ENCODE results near the gene B9D1.

The B9D1 gene

DNA sequence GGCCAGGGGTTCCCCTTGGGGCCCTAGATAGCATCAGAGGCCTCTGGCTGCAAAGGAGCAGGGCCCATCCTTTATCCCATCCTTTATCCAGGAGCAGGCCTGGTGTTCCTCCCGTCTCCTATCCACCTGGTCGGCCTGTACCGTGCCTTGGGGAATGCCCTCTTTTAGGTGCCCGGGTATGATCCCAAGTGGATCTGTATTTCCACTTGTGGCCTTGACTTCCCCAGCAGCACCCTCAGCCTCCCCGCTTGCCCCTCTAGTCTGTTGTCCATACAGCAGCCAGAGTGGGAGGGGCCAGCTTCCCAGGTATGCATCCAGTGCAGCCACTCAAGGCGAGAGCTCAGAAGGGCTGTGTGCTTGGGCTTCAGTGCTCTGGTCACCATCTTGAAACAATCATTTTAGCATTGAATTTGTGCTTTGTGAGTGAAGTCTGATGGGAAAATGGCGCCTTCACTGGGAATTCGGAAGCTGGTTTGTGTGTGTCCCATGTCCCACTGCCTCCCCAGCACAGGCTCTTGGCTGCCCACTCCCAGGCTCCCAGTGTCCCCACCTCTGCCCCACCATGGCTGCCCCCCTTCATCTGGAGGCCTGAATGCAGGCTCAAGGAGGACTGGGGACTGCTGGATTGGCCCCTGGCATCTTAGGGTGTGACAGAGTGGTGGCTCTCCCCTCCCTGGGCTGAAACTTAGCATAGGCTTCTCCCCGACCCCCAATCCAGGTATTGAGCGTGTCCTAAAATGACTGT lies 45.2 kb upstream of the B9D1 start:
- Histone ChIP-seq H3K27me3 (ENCODE audit: low read depth, low read length) (no peaks in the 10 kb centered on the region), H3K4me3 (ENCODE audit: low read length) (no peak overlapping the region), H3K4me2 (ENCODE audit: low read length) (no peak overlapping the region), H2AFZ (ENCODE audit: low read depth, low read length) (no peak overlapping the region), H3K9ac (ENCODE audit: low read length) (no peak overlapping the region), H3K9me3 (ENCODE audit: insufficient read depth, low read length) (no peaks in the 10 kb centered on the region), H4K20me1 (ENCODE audit: insufficient read depth, low read length) (no peaks in the 10 kb centered on the region), H3K27ac (ENCODE audit: low read length) (no peak overlapping the region), H3K79me2 (ENCODE audit: low read length) (no peaks in the 10 kb centered on the region), H3K36me3 (replicated peaks; ENCODE audit: low read depth, low read length) (no peaks in the 10 kb centered on the region), H3K4me1 (ENCODE audit: low read length) (no peaks in the 10 kb centered on the region)
- TF ChIP-seq, protein P1, sequence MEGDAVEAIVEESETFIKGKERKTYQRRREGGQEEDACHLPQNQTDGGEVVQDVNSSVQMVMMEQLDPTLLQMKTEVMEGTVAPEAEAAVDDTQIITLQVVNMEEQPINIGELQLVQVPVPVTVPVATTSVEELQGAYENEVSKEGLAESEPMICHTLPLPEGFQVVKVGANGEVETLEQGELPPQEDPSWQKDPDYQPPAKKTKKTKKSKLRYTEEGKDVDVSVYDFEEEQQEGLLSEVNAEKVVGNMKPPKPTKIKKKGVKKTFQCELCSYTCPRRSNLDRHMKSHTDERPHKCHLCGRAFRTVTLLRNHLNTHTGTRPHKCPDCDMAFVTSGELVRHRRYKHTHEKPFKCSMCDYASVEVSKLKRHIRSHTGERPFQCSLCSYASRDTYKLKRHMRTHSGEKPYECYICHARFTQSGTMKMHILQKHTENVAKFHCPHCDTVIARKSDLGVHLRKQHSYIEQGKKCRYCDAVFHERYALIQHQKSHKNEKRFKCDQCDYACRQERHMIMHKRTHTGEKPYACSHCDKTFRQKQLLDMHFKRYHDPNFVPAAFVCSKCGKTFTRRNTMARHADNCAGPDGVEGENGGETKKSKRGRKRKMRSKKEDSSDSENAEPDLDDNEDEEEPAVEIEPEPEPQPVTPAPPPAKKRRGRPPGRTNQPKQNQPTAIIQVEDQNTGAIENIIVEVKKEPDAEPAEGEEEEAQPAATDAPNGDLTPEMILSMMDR (IDR thresholded peaks at IDR 0.05; ENCODE audit: low read depth, low read length) = no peak
- no peak for TF ChIP-seq EZH2phosphoT487 (IDR thresholded peaks at IDR 0.05; ENCODE audit: low read depth)

DNA sequence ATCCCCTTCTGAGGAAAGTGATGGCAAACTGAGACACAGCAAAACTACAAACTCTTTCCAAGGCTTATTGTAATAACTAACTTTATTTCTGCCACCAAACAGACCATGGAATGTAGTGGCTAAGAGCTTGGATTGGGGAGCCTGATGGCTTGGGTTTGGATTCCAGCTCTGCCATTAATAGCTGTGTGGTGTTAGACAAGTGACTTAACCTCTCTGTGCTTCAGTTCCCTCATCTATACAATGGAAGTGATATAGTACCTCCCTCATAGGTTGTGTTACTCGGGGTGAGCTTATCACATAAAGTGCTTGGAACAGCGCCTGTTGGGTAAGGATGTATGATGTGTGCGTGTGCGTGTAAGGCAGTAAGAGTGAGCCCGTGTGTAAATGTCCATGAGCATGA lies 42.6 kb upstream of the B9D1 start:
- H3K79me2 ChIP-seq (ENCODE audit: low read length) = no peaks in the 10 kb centered on the region
- H3K9me3 ChIP-seq (ENCODE audit: insufficient read depth, low read length) = no peaks in the 10 kb centered on the region
- no peak overlapping the region for H3K4me3 ChIP-seq (ENCODE audit: low read length)
- H3K36me3 ChIP-seq (replicated peaks; ENCODE audit: low read depth, low read length) = no peaks in the 10 kb centered on the region
- H2AFZ ChIP-seq (ENCODE audit: low read depth, low read length) = no peak overlapping the region
- H3K9ac ChIP-seq (ENCODE audit: low read length) = no peak overlapping the region
- H3K27me3 ChIP-seq (ENCODE audit: low read depth, low read length) = no peaks in the 10 kb centered on the region
- H3K4me1 ChIP-seq (ENCODE audit: low read length) = no peaks in the 10 kb centered on the region
- H4K20me1 ChIP-seq (ENCODE audit: insufficient read depth, low read length) = no peaks in the 10 kb centered on the region
- H3K4me2 ChIP-seq (ENCODE audit: low read length) = no peak overlapping the region
- no peak for TF ChIP-seq EZH2phosphoT487 (IDR thresholded peaks at IDR 0.05; ENCODE audit: low read depth)
- TF ChIP-seq, protein P1 (IDR thresholded peaks at IDR 0.05; ENCODE audit: low read depth, low read length) = no peak
- no peak overlapping the region for H3K27ac ChIP-seq (ENCODE audit: low read length)

- Histone ChIP-seq H3K4me1 (ENCODE audit: low read length) (no peaks in the 10 kb centered on the region), H3K27me3 (ENCODE audit: low read depth, low read length) (no peaks in the 10 kb centered on the region), H3K36me3 (replicated peaks; ENCODE audit: low read depth, low read length) (no peaks in the 10 kb centered on the region), H3K79me2 (ENCODE audit: low read length) (no peaks in the 10 kb centered on the region), H4K20me1 (ENCODE audit: insufficient read depth, low read length) (no peaks in the 10 kb centered on the region), H3K9me3 (ENCODE audit: insufficient read depth, low read length) (no peaks in the 10 kb centered on the region), H3K9ac (ENCODE audit: low read length) (no peak overlapping the region), H3K4me3 (ENCODE audit: low read length) (no peak overlapping the region), H2AFZ (ENCODE audit: low read depth, low read length) (no peak overlapping the region), H3K4me2 (ENCODE audit: low read length) (no peak overlapping the region), H3K27ac (ENCODE audit: low read length) (no peak overlapping the region)
- no peak for TF ChIP-seq EZH2phosphoT487 (IDR thresholded peaks at IDR 0.05; ENCODE audit: low read depth)
- TF ChIP-seq, protein P1 (IDR thresholded peaks at IDR 0.05; ENCODE audit: low read depth, low read length) = no peak
Measured at GRCh38 chr17:19404264-19404663, 41.7 kb upstream of the B9D1 start.

DNA sequence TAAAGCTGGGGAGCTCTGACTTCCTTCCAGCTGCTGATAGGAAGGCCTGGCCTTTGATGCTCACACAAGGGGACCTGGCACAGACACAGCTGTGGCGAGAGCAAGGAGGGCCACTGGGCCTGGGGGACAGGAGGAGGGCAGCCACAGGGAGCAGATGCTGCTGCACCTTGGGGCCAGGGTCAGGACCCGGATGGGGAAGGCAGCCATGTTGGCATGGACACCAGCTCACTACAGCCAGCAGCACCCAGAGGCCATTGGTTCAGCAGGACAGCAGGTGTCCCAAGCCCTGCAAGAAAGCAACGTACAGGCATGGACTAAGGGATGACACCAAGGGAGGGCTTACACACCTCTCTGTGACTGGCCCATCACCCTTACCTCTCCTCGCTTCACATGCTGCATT lies 40.5 kb upstream of the B9D1 start:
- Histone ChIP-seq H3K36me3 (replicated peaks; ENCODE audit: low read depth, low read length) (no peaks in the 10 kb centered on the region), H3K9me3 (ENCODE audit: insufficient read depth, low read length) (no peaks in the 10 kb centered on the region), H3K4me3 (ENCODE audit: low read length) (no peak overlapping the region), H2AFZ (ENCODE audit: low read depth, low read length) (no peak overlapping the region), H3K27ac (ENCODE audit: low read length) (no peak overlapping the region), H3K79me2 (ENCODE audit: low read length) (no peaks in the 10 kb centered on the region), H3K4me2 (ENCODE audit: low read length) (no peak overlapping the region), H3K9ac (ENCODE audit: low read length) (no peak overlapping the region), H3K27me3 (ENCODE audit: low read depth, low read length) (no peaks in the 10 kb centered on the region), H4K20me1 (ENCODE audit: insufficient read depth, low read length) (no peaks in the 10 kb centered on the region), H3K4me1 (ENCODE audit: low read length) (no peaks in the 10 kb centered on the region)
- TF ChIP-seq EZH2phosphoT487 (IDR thresholded peaks at IDR 0.05; ENCODE audit: low read depth) = no peak
- TF ChIP-seq, protein P1 (IDR thresholded peaks at IDR 0.05; ENCODE audit: low read depth, low read length) = no peak

All from OCI-LY3 (cell line).